HG02623 (cell line): ENCODE measurements around the gene SPEF1.
"Not testable (repeated sequence)": the region's sequence is repeated elsewhere in the genome, so short reads cannot be mapped to it uniquely, and the experiment has no call there.

Experiments used
- ATAC-seq: cut with Tn5 transposase; IDR thresholded peaks from one replicate; pipeline ENCODE4 v1.9.1; 2021; ENCODE audit warnings: moderate library complexity; ENCODE audit not compliant: unreplicated experiment

The SPEF1 gene

GRCh38 chr20:3811467-3812258 is 30.4 kb upstream of the SPEF1 start:
- no peak for ATAC-seq

GRCh38 chr20:3808544-3808943 is 27.3 kb upstream of the SPEF1 start:
- ATAC-seq, result no peak

GRCh38 chr20:3804781-3805180 is 23.5 kb upstream of the SPEF1 start:
- ATAC-seq, result no peak

- ATAC-seq, result no peak
Measured at GRCh38 chr20:3804254-3804751, 23.1 kb upstream of the SPEF1 start.

- no peak for ATAC-seq
Measured at GRCh38 chr20:3803854-3804253, 22.6 kb upstream of the SPEF1 start.

- no peak for ATAC-seq
Measured at GRCh38 chr20:3803289-3803688, 22.0 kb upstream of the SPEF1 start.

GRCh38 chr20:3802524-3803239 is 21.4 kb upstream of the SPEF1 start:
- ATAC-seq, result no peak

GRCh38 chr20:3801846-3802245 is 20.6 kb upstream of the SPEF1 start:
- no peak for ATAC-seq

- ATAC-seq, result no peak
Measured at GRCh38 chr20:3801299-3801698, 20.1 kb upstream of the SPEF1 start.

GRCh38 chr20:3800878-3801260 is 19.6 kb upstream of the SPEF1 start:
- no peak for ATAC-seq

GRCh38 chr20:3800256-3800877 is 19.1 kb upstream of the SPEF1 start:
- ATAC-seq, result no peak

- no peak for ATAC-seq
Measured at GRCh38 chr20:3798908-3799248, 17.6 kb upstream of the SPEF1 start.

- no peak for ATAC-seq
Measured at GRCh38 chr20:3798373-3798768, 17.1 kb upstream of the SPEF1 start.

GRCh38 chr20:3797592-3798372 is 16.5 kb upstream of the SPEF1 start:
- no peak for ATAC-seq

- no peak for ATAC-seq
Measured at GRCh38 chr20:3797226-3797545, 15.9 kb upstream of the SPEF1 start.

GRCh38 chr20:3796477-3797225 is 15.4 kb upstream of the SPEF1 start:
- no peak for ATAC-seq

- peak; percentile 74 for ATAC-seq
Measured at GRCh38 chr20:3795511-3796468, 14.5 kb upstream of the SPEF1 start, which contains the start of gene CDC25B. Gene CDC25B, plus strand, starts transcription at chr20:3796310. Its CDS starts 222 bp downstream, at chr20:3796532.

- no peak for ATAC-seq
Measured at GRCh38 chr20:3794701-3795420, 13.6 kb upstream of the SPEF1 start.

- ATAC-seq, result not testable (repeated sequence)
Measured at GRCh38 chr20:3794168-3794567, 12.9 kb upstream of the SPEF1 start.
